Measurements from ENCODE around the gene CALB2. TPM values are rescaled to one million over a fixed set of nuclear protein-coding genes. Genes with fewer than 3 reads are reported as not detected.

The CALB2 gene
- total and polyA plus RNA-seq, 2 of the 8 experiments (the other 6 are each of a cell fraction or from before 2014, with no cell fraction given) = 1.9 to 2.6 TPM

- TF ChIP-seq ATF3 (IDR thresholded peaks at IDR 0.05; ENCODE audit: insufficient read depth, low read depth, low read length) (no peak), E2F6 (IDR thresholded peaks at IDR 0.05) (no peak), CEBPB (IDR thresholded peaks at IDR 0.05; ENCODE audit: low read depth, low read length) (no peak), SIN3A (conservative IDR thresholded peaks at IDR 0.05 in 1 of 2, IDR thresholded peaks at IDR 0.05 in 1 of 2; ENCODE audit: low read depth in 1 of 2, low read length in 2 of 2) (no peak)
Measured at GRCh38 chr16:71380831-71381230, 22.3 kb downstream of the CALB2 start (continued).

Data from H1 (cell line).